Upper lobe of left lung (tissue), 4 donors: ENCODE results near the gene GNPNAT1.

Source experiments
- POLR2A ChIP-seq, 4 donors: fragments of 450-650 bp; IDR thresholded peaks; one replicate each; pipeline ENCODE4 v1.5.1; 2016 to 2017; ENCODE audit warnings: antibody characterized with exemption in 4 of 4, mild to moderate bottlenecking in 2 of 4
- TF ChIP-seq, protein P1 (sequence below), 6 experiments: fragments of 450-650 bp in 4 of 6; fragments of 200-600 bp in 2 of 6; sonication (generic) in 2 of 6; IDR thresholded peaks; one replicate each; pipeline ENCODE4 v1.5.1; 2016 to 2019; ENCODE audit warnings: antibody characterized with exemption in 6 of 6

DNA sequence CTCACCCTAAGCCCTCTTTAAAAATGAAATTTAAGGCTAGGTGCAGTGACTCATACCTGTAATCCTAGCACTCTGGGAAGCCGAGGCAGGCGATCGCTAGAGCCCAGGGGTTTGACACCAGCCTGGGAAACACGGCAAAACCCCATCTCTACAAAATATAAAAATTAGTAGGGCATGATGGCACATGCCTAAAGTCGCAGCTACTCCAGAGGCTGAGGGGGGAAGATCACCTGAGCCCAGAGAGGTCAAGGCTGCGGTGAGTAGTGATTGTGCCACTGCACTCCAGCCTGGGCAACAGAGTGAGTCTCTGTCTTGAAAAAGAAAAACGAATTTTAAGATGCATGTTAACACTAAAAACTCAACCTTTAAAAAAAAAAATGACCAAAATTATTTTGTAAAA is 12.7 kb downstream of the GNPNAT1 start:
- no peak for TF ChIP-seq POLR2A (IDR thresholded peaks at IDR 0.05)
- TF ChIP-seq, protein P1, sequence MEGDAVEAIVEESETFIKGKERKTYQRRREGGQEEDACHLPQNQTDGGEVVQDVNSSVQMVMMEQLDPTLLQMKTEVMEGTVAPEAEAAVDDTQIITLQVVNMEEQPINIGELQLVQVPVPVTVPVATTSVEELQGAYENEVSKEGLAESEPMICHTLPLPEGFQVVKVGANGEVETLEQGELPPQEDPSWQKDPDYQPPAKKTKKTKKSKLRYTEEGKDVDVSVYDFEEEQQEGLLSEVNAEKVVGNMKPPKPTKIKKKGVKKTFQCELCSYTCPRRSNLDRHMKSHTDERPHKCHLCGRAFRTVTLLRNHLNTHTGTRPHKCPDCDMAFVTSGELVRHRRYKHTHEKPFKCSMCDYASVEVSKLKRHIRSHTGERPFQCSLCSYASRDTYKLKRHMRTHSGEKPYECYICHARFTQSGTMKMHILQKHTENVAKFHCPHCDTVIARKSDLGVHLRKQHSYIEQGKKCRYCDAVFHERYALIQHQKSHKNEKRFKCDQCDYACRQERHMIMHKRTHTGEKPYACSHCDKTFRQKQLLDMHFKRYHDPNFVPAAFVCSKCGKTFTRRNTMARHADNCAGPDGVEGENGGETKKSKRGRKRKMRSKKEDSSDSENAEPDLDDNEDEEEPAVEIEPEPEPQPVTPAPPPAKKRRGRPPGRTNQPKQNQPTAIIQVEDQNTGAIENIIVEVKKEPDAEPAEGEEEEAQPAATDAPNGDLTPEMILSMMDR (IDR thresholded peaks at IDR 0.05) = no peak
